GM12892 (cell line): Measurements from ENCODE around the gene PEX7.

Experiments used
- POLR2A ChIP-seq: IDR thresholded peaks from 2 replicates; pipeline ENCODE4 v1.6.1; 2011; ENCODE audit warnings: low read depth, low read length, control low read depth
- POLR2AphosphoS5 ChIP-seq: IDR thresholded peaks from 2 replicates; pipeline ENCODE4 v1.6.1; 2011; ENCODE audit warnings: low read depth, low read length, control low read depth
- TAF1 ChIP-seq: IDR thresholded peaks from 2 replicates; pipeline ENCODE4 v1.6.1; 2011; ENCODE audit warnings: low read depth, mild to moderate bottlenecking, control low read depth, low read length, borderline replicate concordance

GRCh38 chr6:136791296-136792094 lies 30.9 kb upstream of the PEX7 start:
- TF ChIP-seq POLR2A, result peak; percentile 83
- peak; percentile 70; the same call in 1 of the 2 replicates for TF ChIP-seq TAF1
- peak; percentile 72; the same call in 1 of the 2 replicates for TF ChIP-seq POLR2AphosphoS5
